Fibroblast of skin of right quadriceps (primary cell): ENCODE results near the gene PIP5KL1.

Experiments
- DNase-seq: peaks from one replicate; pipeline ENCODE4 v3.0.0-alpha.2; 2013

Gene PIP5KL1

DNA sequence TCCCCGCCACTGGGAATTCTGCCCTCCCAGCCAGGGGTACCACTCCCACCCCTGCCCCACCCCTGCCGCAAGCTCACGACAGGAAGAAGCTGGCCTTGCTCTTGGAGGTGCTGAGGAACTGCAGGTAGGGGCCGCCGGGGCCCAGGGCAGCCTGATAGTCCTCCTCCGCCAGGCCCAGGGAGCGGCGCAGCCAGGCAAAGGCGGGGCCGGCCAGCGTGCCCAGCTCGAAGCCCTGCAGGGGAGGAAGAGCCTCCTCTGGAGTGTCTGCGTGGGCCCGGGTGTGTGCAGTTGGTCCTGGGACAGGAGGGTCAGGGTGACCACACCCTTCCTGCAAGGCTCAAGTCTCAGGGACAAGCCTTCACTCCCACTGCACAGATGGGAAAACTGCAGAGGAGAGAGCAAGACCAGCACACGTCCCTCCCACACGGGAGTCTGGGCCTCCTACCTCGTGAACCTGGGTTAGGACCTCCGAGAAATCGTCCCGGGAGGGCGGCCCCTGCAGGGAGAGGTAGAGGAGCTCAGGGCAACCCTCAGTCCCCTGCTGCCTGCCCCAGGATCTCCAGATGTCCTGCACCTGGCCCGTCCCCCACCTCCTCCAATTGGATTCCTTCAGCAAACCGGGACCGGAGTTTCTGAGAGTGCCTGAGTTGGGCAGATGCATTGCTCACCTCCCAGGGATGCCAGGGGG lies 2.4 kb downstream of the PIP5KL1 start:
- no peak for DNase-seq

DNA sequence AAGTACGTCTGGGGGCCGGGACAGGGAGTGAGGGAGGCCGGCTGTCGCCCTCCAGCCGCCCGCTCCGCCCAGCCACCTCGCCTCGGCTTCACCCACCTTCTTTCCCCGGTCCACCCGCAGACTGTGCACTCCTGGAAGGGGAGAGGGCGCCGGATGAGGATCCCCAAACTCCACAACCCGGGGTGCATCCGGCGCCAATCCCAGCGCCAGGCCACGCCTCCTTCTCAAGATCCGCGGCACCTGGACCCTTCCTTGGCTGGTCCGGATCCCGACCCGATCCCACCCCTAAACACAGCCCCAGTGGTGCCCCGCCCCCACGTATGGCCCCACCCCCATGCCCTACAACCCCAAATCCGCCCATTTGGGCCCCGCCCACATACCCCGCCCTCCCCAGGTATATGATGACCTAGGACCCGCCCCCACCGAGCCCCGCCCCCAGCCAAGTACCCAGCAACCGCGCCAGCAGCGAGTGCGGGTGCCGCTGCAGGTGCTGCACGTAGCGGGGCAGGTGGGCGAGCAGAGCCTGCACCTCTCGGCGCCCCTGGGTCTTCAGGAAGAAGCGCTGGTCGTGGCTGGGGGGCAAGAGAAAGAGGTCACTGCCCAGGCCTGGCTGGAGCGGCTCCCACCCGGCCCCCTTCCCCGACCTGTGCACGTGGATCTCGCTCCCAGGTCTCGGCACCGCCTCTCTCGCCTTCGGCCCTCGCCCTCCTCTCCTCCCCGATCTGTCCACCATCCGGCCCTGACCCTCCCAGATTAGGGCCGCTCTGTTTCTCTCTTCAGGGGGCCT lies 3.2 kb downstream of the PIP5KL1 start:
- no peak for DNase-seq

DNA sequence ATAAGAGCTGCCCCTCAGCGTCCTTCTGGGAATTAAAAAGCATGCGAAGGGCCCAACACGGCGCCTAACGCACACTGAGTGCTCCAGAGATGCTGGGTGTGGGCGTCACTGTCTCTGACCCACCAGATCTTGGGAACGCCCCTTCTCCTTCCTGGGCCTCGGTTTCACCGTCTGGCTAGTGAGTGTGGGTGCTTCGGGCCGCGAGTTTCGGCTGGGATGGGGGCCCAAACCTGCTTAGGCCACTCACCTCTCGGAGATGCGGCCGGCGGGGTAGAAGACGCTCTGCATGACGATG lies 3.7 kb downstream of the PIP5KL1 start:
- DNase-seq: no peak

DNA sequence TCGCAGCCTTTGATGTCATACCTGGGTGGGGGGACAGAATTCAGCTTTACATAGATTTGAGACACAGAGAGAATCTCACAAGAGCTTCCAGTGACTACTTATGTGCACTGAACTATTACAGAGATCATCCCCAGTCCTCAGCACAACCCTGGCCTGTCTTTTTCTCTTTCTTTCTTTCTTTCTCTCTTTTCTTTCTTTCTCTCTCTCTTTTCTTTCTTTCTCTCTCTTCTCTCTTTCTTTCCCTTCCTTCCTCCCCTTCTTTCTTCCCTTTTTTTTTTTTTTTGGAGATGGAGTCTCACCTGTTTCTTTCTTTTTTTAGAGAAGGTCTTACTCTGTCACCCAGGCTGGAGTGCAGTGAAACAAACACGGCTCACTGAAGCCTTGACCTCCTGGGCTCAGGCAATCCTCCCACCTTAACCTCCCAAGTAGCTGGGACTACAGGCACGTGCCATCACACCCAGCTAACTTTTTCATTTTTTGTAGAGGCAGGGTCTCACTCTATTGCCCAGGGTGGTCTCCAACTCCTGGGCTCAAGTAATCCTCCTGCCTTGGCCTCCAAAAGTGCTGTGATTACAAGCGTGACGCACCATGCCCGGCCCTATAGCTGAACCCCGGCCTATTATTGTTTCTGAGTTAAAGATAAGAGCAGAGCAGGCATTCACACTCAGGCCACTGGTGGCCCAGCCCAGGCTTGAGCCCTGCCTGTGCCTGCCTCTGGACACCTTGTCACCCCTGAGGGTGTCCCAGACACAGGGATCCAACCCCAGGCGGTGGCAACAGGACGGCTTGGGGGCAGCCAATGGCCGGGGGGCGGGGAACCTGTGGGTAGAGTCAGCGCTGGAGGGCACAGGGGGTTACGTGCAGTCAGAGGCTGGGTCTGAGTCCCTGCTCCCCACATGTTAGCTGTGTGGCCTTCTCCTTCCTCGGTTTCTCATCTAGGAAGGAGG lies 4.3 kb downstream of the PIP5KL1 start:
- no peak for DNase-seq

DNA sequence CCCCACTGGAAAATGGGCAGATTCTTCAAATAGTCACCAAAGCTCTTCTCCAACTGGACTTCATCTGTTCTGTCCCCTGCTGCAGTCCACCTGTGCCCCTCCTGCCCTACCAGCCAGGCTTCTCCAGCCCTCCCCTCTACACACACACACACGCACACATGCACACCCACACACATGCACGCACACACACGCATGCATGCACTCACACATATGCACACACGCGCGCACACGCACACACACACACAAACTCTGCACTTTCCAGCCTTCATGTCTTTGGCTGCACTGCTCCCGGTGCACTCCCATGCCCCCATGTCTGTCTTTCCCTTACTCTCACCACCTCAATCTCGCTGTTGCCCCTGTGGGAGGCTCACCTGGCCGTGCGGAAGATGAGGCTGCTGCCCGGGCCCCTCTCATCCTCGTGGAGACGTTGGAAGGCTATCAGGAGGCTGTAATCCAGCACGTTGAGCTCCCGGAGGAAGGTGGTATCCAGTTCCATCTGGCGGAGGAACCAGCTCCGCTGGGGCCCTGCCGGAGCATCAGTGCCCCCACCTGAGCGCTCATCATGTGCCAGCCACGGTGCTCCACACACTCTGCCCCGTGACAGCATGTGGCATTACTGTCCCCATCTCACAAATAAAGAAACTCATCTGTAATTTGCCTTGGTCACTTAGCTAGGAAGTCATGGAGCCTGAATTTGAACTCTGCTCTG lies 5.7 kb downstream of the PIP5KL1 start:
- DNase-seq: no peak

DNA sequence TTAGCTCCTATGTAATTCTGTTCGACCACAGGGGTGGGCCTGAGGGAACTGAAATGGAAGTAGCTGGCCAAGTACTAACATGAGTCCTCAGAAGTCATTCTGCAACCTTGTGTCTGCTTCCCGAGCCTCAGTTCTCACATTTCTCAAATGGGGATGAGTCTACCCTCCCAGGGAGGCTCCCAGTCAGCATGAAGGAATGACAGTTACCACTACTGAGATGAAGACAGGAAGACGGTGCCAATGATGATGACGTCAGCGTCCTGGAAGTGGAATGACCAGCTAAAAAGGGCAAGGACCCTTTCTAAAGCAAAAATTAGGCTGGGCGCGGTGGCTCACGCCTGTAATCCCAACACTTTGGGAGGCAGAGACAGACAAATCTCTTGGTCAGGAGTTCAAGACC lies 6.8 kb downstream of the PIP5KL1 start:
- DNase-seq: peak; percentile 94

DNA sequence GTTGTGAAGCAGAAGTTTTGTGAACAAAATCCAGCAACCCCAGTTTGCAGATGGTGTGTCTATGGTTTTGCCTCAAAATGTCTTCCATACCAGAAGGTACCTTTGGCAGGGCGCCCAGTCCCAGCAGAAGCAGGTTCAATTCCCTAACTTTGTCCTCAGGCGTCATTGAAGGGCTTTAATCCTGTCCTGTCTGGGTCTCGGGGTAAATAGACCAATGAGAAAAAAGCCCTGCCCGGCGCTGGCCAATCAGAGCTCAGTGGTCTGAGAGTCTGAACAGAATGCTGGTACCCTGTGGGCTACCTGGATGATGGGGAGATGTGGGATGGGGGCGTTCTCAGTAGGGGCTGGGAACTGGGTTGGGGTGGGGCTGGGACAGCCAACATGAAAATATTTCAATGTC lies 7.5 kb downstream of the PIP5KL1 start:
- no peak for DNase-seq

DNA sequence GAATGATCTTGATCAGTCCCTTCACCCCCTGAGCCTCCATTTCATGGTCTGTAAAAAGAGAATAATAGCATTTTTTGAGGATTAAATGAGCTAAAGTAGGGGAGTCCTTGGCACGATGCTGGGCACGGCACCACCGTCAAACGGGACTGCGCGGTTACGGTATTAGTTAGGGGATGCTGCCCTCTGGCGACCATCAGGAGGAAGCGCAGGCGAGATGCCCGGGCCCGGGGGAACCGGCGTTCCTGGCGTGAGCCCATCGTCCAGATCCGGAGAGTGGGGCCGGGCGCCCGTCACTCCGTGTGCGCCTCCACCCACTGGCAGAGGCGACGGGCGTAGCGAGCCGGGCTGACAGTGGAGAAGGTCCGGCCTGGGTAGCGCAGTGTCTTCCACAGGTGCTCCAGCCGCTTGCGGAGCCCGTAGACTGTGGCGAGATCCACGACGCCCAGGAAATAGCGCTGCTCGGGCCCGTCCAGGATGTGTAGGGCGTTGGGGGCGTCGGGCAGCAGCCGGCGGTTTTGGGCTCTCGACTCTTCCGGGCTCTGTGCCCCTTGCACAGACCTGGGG lies 8.9 kb downstream of the PIP5KL1 start:
- DNase-seq: peak; percentile 48

DNA sequence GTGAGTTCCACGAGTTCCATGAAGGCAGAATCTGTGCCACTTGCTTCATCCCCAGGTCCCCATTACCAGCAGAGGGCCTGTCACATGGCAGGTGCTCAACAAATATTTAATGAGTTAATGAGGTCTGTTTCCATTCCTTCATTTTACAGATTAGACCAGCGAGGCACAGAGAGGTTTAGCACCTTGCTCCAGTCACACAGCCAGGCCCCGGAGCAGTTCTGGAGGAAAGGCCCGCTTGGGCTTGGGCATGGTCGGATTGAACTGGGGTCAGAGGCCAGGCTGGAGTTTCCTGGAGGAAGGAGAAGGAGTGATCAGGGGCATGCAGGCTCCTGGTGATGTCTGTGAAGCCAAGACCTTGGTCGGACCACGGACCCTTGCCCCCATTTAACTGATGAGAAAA lies 9.8 kb downstream of the PIP5KL1 start:
- DNase-seq: no peak

DNA sequence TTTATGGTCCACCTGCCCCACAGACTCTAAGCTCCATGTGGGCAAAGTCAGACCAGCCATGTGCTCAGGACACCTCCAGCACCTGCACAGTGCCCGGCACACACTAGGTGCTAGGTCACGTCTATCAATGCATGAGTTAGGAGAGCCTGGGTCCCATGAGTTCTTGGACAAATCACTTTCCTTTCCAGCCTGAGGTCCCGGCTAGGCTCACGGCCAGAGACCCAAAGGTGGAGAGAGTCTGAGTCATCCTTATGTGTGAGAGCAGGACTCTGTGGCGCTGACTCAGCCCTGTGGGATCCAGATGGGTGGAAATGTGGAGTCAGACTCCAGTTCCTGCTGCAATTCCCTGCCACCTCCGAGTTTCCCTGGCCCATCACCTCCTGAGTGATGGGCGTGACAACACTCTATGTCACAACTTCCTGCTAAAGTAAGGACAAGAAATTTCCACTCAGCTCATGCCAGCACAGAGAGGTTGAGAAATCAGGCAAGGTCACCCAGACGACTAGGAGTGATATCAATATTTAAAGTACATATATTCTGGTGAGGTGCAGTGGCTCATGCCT lies 11.2 kb downstream of the PIP5KL1 start:
- peak; percentile 98 for DNase-seq

DNA sequence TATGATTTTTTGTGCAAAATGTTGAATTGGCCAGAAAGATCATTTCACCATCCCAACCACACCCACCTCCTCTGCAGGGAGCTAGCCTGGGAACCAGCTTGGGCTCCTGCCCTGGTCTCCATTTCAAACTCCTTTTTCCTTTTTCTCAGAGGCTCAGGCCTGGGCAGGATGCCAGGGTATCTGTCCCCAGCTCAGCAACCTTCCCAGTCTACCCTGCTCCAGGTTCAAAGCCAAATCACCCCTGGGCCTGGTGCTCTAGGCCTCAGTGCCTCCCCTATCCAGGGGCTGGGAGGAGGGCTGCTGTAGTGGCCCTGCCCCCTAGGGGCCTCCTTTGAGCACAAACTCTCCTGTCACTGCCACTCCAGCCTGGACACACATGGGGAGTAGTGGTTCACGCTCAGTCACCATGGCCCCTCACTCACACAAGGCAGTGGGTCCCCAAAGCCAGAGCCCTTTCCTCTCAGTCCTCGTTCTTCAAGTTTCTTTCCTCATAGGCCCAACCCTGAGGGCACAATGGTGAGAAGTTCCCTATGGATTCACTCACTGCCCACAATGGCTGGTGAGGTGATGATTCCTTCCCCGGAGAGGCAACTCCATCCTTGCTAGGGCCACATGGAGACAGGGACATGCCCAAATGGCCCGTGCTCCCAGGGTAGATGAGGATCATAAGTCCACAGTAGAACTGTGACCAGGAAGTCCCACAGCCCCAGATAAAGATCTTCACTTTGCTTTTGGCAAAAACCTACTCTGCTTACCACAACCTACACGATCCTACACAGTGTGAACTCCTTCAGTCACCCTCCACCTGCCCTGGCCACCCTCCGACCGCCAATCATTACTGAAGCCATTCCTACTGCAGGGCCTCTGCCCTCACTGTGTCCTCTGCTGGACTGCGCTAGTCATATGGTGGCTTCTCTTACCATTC lies 12.1 kb downstream of the PIP5KL1 start:
- no peak for DNase-seq

DNA sequence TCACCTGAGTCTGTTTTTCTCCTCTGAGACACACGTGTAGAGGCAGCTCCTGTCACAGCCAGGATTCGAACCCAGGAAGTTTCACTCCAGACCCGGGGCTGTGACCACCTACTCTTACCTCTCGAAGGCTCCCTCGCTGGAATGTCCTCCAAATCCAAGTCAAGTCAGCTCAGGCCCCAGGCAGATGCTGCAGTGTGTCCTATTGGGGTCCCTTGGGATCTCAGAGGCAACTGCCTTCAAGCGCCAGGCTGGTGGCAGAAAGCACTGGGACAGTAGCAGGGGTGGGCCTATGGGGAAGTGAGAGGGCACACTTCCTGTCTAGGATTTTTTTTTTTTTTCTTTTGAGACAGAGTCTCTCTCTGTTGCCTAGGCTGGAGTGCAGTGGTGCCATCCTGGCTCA lies 13.0 kb downstream of the PIP5KL1 start:
- no peak for DNase-seq

DNA sequence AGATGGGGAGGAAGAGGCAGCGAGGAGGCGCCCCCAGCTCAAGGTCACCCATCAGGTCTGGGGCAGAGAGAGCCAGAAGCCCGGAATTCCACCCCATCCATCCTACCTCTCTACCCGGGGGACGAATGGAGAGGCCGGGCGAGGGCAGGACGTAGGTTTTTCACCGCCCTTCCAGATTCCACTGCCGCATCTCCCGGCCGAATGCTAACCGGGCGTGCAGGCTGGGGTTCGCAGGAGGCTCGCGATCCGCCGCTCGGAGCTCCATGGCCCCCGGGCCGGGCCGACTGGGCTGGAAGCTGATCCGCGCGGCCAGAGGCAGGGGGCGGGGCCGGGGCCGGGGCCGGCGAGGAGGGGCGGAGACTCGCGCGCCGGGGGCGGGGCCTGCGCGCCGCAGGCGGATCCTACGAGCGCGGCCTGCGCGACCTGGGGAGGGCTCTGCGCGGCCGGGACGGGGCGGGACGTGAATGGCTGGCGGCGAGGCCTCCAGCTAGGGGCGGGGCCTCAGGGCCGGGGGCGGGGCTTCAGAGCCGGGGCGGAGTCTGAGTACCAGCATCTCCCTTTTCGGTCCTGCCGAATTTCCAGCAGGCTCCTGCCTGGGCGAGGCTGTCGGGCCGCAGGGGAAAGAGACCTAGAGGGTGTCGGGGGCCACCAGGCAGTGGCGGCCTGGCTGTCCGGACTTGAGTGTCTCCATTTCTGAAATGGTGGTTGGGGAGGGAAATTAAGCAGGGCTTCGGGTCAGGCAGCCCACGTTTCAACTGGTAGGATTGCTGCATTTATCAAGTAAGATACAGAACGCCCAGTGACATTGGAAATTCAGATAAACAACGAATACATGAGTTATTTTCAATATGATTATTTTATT lies 13.6 kb downstream of the PIP5KL1 start, which contains the start of gene ST6GALNAC4:
ST6GALNAC4 (minus strand) TSS at position 322 of the 862 bp plus-strand sequence. CDS start 622 bp downstream, outside the sequence.
- DNase-seq: peak; percentile 90

DNA sequence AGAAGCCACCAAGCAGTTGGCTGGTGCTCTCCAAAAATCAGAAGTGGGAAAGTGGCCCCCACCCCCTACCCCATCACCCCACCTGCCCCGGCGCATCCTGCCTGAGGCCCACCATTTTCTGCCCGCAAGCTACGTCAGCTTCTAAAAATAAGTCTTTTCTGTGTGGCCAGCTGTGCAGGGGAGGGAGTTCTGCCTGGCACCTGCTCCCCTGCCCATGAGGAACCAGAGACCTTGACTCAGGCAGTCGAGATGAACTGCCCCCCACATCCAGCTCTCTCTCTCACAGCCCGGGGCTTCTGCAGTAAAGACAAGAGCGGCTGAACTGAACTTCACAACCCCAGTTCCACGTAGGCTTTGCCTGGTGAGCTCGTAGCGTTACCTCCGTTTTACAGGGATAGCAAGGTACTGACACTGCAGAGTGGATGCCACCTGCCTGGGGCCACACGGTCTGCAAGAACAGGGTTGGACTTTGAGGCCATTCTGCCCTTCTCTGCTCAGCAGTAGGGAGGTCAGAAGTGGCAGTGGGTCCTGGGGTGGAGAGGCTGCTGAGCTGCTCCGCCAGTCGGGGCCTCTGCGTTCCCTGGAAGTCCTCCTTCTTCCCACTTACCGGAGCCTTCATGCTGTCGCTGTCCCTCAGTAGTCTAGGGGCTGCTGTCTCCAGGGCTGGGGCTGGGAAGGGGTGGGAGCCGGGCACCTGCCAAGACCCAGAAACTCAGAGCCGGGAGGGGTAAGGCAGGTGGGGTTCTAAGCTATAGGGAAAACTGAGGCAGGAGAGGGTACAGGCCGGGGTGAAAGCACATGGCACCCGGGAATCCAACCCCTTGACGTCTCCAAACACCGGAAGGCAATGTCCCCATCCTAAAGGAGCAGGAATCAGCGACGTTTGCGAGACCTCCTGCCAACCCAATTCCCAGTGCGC lies 14.5 kb downstream of the PIP5KL1 start:
- no peak for DNase-seq

DNA sequence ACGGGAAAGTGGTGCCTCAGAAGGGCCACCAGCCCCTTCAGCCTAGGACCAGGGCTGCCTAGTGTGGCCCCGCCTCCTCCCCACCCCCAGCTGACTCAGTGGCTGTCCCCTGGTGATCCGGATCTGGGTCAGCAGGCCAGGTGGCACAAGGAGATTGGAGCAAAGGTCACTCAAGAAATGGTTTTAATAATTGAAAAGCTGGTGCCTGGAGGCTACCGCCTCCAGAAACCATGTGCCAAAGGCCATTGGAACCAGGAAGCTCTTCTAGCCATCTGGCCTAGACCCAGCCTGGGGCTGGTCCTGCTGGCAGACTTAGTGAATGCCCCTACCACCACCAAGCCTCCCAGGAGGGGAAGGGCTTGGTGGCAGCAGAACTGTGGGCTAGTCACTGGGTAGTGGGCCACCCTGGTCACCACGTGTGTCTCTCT lies 15.2 kb downstream of the PIP5KL1 start:
- DNase-seq: no peak

DNA sequence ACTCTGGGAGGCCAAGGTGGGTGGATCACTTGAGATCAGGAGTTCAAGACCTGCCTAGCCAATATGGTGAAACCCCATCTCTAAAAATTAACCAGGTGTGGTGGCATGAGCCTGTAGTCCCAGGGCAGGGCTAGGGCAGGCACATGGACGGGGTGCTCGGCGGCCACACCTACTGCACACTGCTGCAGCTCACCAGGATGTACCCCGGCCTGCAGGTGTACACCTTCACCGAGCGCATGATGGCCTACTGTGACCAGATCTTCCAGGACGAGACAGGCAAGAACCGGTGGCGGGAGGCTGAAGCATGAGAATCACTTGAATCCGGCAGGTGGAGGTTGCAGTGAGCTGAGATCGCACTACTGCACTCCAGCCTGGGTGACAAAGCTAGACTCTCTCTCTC lies 16.9 kb downstream of the PIP5KL1 start:
- DNase-seq: no peak

DNA sequence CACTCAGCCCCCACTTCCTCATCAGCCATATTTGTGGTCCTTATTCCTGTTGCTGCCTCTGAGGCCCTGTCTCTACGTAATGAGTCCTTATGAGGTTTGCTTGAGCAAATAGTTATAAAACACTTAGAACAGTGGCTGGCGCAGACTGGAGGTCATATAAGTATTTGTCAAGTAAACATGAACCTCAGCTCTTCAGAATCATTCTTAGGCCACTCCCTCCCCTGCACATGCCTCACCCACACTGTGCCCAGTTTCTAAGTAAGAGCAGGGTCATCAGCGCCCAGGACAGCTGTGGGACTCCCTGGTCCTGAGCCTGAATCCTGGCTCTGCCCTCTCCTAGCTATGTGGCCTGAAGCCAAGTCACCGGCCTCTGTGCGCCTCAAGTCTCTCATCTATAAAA lies 17.7 kb downstream of the PIP5KL1 start:
- no peak for DNase-seq

DNA sequence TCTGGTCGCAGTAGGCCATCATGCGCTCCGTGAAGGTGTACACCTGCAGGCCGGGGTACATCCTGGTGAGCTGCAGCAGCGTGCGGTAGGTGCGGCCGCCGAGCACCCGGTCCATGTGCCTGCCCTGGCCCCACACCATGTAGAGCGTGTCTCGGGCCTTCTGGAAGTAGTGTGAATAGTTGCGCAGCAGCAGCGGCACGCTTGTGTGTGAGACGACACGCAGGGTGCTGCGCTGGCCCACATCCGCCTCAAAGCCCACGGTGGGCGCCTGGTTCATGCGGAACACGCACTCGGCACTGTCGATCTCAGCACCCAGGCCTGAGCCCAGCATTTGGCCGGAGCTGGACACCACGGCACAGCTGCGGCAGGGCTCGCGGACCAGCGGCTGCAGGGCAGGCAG lies 18.3 kb downstream of the PIP5KL1 start:
- no peak for DNase-seq
